Measurements from ENCODE around the gene VRK2.
A peak's percentile ranks its signal among the peaks of the same experiment; 100 is the strongest.
"Not testable (repeated sequence)": the region's sequence is repeated elsewhere in the genome, so short reads cannot be mapped to it uniquely, and the experiment has no call there.

The VRK2 gene

GRCh38 chr2:58110765-58111164 lies 64.2 kb downstream of the VRK2 start:
- DNase-seq = no peak

DNA sequence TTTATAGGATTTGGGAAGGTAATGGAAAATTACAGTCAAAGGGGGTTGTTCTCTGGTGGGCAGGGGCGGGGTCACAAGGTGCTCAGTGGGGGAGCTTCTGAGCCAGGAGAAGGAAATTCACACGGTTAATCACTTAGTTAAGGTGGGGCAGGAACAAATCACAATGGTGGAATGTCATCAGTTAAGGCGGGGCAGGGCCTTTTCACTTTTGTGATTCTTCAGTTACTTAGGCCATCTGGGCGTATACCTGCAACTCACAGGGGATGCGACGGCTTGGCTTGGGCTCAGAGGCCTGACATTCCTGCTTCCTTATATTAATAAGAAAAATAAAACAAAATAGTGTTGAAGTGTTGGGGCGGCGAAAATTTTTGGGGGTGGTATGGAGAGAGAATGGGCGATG lies 67.0 kb downstream of the VRK2 start:
- not testable (repeated sequence) for DNase-seq

DNA sequence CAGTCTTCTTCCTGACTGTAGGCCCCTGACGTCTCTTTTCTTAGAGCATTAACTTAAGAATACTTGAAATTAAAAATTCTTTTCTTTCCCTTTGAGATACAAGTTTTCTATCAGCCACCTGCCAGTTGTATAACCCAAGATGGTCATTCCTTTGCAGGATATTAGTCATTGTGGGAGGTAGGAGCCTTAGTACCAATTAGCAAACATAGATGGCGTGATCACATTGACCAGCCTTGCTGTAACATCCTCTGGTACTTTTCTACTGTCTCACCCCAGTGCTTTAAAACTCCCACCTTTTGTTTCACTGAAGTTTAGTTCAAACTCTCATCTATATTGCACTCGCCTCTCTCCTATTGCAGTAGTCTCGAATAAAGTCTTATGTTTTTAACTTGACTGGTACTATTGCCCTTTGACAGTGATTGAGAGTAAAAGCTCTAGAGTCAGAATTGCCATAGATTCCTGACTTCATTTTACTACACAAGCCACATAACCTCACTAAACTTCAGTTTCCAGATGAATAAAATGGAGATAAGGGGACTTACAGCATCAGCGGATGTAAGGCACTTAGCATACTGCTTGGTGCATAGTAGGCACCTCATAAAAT lies 74.1 kb downstream of the VRK2 start:
- DNase-seq = no peak

GRCh38 chr2:58122040-58122439 lies 75.4 kb downstream of the VRK2 start:
- DNase-seq = no peak

DNA sequence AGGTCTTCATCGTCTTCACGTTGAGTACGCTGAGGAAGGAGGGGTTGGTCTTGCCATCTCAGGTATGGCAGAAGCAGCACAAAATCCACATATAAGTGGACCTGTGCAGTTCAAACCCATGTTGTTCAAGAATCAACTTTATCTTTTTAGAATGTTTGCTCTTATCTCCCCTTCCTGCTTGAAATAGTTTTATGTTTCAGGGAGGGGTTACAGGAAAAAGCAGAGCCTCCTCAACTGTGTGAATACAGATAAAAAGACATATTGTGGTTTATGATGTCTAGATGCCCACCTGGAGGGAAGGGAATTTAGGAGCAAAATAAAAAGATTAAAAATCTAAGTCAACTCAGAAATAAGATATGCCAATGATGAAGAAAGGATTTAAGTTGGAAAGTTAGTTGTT lies 75.9 kb downstream of the VRK2 start:
- no peak for DNase-seq

DNA sequence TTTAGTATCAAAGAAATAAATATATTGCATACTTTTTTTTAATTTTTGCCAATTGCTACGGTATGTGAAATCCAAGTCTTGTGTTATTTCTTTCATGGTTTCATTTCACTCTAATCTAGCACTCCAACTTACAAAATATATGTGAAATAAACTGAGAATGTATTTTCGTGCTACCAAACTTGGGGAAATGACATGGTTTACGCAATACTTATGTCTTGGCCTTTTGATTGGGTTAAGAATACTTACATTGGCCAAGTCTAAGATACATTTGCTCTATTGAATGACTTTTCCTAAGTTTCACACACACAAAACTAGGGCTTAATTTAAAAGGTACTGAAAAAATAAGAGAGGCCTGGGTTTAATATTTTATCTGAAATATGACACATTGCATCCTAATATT lies 80.5 kb downstream of the VRK2 start:
- no peak for DNase-seq

GRCh38 chr2:58130238-58130637 lies 83.6 kb downstream of the VRK2 start:
- DNase-seq = no peak

DNA sequence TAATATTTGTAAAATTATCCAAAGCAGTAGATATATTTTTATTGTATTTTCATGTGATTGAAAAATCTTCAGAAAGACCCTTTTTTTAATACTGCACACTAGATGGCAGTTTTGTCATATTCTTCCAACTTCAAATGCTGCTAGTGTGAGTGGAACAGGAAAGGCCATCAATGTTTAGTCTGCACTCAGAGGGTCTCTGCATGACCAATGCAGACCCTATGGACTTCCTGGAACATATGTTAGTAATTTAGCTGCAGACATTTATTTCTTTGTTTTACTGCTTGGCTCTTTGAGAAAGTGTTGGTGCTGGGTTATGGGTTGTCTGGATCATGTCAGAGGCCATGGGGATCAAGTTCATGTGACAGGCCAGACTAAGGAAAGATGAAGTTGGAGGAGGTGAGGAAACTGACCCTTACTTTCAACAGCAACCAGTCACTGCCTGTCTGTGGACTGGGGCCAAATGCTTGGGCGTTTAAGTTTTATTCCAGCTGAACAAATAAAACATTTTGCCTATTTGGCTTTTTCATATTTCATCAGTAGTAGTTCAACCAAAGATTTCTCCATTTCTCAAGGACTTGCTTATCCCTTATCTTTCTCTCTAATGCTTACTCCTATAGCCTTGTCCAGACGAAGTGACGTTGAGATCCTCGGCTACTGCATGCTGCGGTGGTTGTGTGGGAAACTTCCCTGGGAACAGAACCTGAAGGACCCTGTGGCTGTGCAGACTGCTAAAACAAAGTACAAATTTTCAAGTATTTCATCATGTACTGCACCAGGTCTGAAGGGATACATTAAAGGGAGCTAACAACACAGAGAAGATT lies 84.8 kb downstream of the VRK2 start:
- DNase-seq = no peak

DNA sequence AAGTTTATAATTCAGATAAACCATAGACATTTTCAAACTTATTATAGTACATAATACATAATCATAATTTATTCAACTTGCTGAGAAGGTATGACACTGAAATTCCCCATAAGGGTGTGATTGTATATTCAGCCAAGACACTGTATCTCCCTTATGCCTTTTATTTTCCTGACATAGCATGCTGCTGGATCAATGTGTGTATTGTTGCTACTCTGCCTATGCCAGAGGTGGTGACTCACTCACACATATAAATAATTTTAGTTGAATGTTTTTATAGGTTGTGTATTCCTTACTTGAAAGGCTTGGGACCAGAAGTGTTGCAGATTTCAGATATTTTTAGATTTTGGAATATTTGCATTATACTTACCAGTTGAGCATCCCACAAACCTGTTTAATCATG lies 86.8 kb downstream of the VRK2 start:
- no peak for DNase-seq

DNA sequence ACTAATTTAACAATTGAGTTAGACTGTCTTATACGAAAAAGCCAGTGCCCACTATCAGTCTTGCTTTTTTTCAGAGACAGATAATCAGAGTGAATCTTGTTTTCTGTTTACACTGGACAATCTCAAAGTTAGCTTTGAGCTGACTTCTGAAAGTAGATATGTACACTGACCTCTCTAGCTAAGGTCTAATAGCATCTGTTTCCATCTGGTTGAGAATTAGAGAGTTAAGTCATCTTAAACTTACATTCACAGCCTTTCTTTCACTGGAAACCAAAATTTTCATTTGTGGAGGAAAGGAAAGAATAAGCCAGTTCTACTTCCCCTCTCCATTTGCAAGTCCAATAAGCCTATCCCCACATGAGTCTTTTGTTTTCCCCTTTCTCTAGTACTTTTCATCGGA lies 89.3 kb downstream of the VRK2 start:
- DNase-seq = no peak

- no peak for DNase-seq
Observed at GRCh38 chr2:58137221-58137620, 90.6 kb downstream of the VRK2 start.

GRCh38 chr2:58137856-58138255 lies 91.2 kb downstream of the VRK2 start:
- no peak for DNase-seq

GRCh38 chr2:58138396-58139030 lies 91.9 kb downstream of the VRK2 start:
- no peak for DNase-seq

- DNase-seq = no peak
Observed at GRCh38 chr2:58140508-58141072, 94.0 kb downstream of the VRK2 start.

DNA sequence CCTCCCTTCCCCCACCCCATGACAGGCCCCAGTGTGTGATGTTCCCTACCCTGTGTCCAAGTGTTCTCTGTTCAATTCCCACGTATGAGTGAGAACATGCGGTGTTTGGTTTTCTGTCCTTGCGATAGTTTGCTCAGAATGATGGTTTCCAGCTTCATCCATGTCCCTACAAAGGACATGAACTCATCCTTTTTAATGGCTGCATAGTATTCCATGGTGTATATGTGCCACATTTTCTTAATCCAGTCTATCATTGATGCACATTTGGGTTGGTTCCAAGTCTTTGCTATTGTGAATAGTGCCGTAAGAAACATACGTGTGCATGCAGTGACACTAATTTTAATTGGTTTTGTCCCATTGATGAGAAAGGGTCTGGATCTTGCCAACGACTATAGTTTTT lies 99.2 kb downstream of the VRK2 start:
- not testable (repeated sequence) for DNase-seq

GRCh38 chr2:58146707-58147106 lies 100.1 kb downstream of the VRK2 start:
- peak in 1 of 2 experiments; percentile 3 for DNase-seq

DNA sequence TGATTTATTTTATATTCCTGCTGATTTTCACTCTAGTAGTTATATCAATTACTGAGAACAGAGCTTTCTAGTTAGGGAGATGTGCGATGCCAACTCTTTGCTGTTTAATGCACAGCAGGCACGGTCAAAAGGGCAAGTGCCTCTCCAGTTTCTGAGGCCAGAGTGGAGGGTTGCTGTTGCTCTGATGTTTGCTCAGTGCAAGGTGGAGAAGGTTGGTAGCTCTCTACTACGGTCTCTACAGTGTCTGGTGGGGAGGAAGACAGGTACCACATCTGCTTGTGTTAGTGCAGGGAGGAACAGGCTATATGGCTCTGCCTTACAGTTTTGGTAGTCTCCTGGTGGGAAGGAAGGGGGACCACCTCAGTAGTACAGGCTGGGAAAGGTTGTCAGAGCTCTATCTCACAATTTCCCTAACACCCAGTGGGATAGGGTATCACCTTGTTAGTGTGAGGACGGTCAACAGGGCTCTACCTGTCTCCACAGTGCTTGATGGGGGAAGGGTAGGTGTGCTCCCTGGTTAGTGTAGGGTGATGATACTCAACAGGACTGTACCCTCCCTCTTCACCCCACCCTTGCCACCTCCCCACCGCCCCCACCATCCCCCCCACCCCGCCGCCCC lies 108.7 kb downstream of the VRK2 start:
- no peak for DNase-seq

DNA sequence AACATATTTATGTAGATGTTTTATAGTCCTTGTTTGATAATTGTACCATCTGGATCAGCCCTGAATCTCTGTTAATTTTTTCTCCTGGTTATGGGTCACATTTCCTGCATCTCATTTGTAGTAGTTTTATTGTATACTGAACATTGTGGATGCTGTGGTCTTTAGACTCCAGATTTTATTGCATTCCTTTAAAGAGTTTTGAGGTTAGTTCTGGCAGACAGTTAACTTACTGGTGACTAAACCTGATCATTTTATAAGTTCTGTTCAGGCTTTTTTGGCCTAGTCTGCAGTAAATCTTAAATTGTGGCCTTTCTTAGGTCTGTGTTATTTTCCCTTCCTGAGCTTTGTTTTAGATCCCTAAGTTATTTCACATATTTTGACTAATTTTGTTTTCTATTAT lies 110.2 kb downstream of the VRK2 start:
- no peak for DNase-seq

DNA sequence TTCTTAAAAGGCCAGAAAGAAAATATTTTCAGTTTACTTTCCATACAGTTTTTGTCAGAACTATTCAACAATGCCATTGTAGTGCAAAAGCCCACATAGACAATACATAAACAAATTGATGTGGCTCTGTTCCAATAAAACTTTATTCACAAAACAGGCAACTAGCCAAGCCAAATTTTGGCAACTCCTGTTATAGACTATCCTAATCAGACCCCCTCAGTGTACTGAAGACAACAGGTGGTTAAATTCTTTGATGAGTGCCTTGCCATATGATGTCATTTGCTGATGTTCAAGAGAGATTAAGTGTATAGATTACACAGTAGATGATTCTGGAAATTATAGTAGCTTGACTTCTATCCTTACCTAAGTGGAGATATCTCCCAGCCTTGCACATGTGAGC lies 111.1 kb downstream of the VRK2 start:
- no peak for DNase-seq

DNA sequence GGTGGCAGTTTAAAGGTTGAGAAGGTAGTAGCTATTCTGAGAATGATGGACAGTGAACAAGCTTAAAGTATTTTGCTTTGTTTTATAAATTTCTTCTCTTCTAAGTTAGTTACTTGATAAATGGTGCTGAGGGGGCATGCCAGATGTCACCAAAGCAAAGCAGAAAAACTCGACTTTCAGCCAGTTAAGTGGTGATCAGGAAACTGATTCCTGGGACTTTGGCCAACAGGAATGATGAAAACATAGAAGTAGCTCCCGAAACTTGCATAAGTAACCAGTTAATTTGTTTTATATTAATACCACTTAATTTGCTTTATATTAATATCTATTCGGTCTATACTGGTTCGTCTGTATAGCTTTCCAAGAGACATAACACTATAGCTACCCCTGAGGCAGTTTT lies 111.9 kb downstream of the VRK2 start:
- no peak for DNase-seq

DNA sequence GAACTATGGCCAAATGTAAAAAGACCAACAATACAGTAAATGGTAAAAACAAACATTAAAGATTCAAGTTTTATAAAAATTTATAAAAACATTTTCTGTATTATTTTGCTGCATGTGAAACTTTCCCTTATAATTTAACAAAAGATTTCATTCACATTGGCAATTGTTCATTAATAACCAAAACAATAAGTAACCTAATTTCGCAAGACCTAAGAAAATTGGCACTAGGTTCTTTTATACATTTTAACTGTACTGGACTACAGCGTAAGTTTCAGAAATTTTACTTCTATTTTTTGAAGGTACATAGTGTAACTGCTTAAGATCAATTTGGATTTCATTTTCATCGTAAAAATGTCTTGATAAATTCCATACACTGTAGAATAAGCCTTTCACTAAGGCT lies 117.3 kb downstream of the VRK2 start:
- no peak for DNase-seq

DNA sequence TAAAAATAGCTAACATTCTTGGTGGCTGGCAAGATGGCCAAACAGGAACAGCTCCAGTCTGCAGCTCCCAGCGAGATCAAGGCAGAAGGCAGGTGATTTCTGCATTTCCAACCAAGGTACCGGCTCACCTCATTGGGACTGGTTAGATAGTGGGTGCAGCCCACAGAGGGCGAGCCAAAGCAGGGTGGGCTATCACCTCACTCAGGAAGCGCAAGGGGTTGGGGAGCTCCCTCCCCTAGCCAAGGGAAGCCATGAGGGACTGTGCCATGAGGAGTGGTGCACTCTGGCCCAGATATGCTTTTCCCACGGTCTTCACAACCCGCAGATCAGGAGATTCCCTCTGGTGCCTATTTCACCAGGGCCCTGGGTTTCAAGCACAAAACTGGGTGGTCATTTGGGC lies 121.5 kb downstream of the VRK2 start:
- not testable (repeated sequence) for DNase-seq

- not testable (repeated sequence) for DNase-seq
Observed at GRCh38 chr2:58169845-58170244, 123.2 kb downstream of the VRK2 start.

Measured in stimulated activated CD4-positive, alpha-beta T cell treated with anti-CD3 and anti-CD28 coated beads, Interleukin-4, amount 100 ng/mL, for 4 hours (primary cell).